Prostate gland (tissue), 2 donors: Measurements from ENCODE around the gene ANKRD9. TPM values are rescaled to one million over a fixed set of nuclear protein-coding genes. Genes with fewer than 3 reads are reported as not detected.

Source experiments
- DNase-seq: peaks from one replicate; pipeline ENCODE4 v3.0.0-alpha.2; 2019; ENCODE audit warnings: low spot score
- H3K27ac ChIP-seq, 2 donors: fragments of 200-600 bp; sonication (generic); 2 replicates each; pipeline ENCODE4 v1.5.1; 2017 to 2019
- H3K27me3 ChIP-seq: fragments of 200-600 bp; sonication (generic); replicated peaks from 2 replicates; pipeline ENCODE4 v1.5.1; 2019; ENCODE audit not compliant: insufficient read depth
- H3K36me3 ChIP-seq, 2 donors: fragments of 200-600 bp; sonication (generic); 1 replicate in 1 of 2; 2 replicates in 1 of 2; pipeline versions ENCODE4 v1.5.1 to v1.8.1; 2017 to 2019
- H3K4me1 ChIP-seq: fragments of 200-600 bp; sonication (generic); replicated peaks from 2 replicates; pipeline ENCODE4 v1.5.1; 2019
- H3K4me3 ChIP-seq, 2 donors: fragments of 200-600 bp; sonication (generic); 2 replicates each; pipeline ENCODE4 v1.5.1; 2017 to 2019
- H3K9me3 ChIP-seq: fragments of 200-600 bp; sonication (generic); 2 replicates; pipeline ENCODE4 v1.5.1; 2017
- POLR2A ChIP-seq: fragments of 450-650 bp; IDR thresholded peaks from one replicate; pipeline ENCODE4 v1.6.1; 2016; ENCODE audit warnings: antibody characterized with exemption, mild to moderate bottlenecking
- POLR2AphosphoS5 ChIP-seq: sonication (generic); formaldehyde crosslinking; IDR thresholded peaks from one replicate; pipeline ENCODE4 v1.6.1; 2017; ENCODE audit warnings: antibody characterized with exemption
- WGBS: methylation state at CpG from one replicate; pipeline ENCODE4 v1.1.5; 2018; 5-methylcytosine and 5-hydroxymethylcytosine counted together
- intact Hi-C: fragments of 100-400 bp; cut with DNase I; formaldehyde crosslinking; loops from one replicate; pipeline ENCODE4 v1.14.2; 2022
- total RNA-seq, 2 donors: library from RNA; depleted of rRNA; stranded (reverse); fragments of >200 nt; gene quantifications; one replicate each; pipeline ENCODE4 v1.1.0, GENCODE V29; 2016
- TF ChIP-seq, protein P1 (sequence below), 4 experiments: fragments of 200-600 bp in 2 of 4; fragments of 450-650 bp in 2 of 4; sonication (generic) in 2 of 4; IDR thresholded peaks; 1 replicate in 3 of 4; 2 replicates in 1 of 4; pipeline ENCODE4 v1.5.1; 2016 to 2019; ENCODE audit warnings: antibody characterized with exemption in 4 of 4, mild to moderate bottlenecking in 2 of 4, moderate library complexity in 2 of 4

Gene ANKRD9
- total RNA-seq, 2 donors from 2014 or later: 81.1 to 81.5 TPM

DNA sequence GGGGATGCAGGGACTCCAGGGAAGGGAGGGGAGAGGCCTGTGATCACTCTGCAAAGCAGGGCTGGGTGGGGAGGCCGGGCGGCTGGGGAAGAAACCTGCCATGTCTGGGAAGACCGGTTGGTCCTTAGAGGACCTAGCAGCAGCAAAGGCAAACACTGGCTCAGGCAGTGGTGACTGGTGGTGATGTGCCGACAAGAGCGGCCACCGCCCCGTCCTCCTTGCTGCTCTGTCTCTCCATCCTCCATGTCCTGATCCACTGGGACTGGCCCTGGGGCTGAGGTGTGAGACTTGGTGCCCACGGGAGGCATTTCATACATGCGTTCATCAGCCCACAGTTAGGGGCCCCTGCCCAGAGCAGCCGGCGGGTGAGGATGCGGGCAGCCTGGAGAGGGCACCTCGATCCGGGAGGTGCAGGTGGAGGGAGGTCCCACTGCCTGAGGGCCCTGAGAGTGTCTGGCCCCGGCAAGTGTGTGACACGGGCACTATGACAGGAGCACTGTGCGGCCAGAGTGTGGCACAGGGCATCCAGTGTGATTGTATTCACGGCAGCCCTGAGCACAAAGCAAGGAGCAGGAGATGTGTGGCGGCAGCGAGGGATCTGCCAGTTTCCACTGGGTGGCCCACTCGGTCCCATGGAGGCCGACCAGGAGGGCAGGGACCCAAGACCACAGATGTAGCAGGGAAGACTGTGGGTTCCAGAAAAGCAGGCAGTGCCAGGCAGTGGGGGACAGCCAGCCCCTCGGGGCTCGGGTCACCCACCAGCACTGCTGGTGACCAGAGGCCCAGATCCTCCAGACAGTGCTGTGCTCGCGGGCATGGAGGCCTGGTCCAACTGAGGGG is 13.9 kb downstream of the ANKRD9 start:
- Histone ChIP-seq H3K4me1 (no peaks in the 10 kb centered on the region), H3K4me3 (no peak overlapping the region), H3K27me3 (no peaks in the 10 kb centered on the region), H3K9me3 (no peaks in the 10 kb centered on the region), H3K27ac (no peak overlapping the region), H3K36me3 (no peaks in the 10 kb centered on the region)
- WGBS: 93% methylated on average over 24 of the region's 26 CpGs
- TF ChIP-seq, protein P1, sequence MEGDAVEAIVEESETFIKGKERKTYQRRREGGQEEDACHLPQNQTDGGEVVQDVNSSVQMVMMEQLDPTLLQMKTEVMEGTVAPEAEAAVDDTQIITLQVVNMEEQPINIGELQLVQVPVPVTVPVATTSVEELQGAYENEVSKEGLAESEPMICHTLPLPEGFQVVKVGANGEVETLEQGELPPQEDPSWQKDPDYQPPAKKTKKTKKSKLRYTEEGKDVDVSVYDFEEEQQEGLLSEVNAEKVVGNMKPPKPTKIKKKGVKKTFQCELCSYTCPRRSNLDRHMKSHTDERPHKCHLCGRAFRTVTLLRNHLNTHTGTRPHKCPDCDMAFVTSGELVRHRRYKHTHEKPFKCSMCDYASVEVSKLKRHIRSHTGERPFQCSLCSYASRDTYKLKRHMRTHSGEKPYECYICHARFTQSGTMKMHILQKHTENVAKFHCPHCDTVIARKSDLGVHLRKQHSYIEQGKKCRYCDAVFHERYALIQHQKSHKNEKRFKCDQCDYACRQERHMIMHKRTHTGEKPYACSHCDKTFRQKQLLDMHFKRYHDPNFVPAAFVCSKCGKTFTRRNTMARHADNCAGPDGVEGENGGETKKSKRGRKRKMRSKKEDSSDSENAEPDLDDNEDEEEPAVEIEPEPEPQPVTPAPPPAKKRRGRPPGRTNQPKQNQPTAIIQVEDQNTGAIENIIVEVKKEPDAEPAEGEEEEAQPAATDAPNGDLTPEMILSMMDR (IDR thresholded peaks at IDR 0.05): no peak
- intact Hi-C loops: no loop called here
- DNase-seq: no peak

DNA sequence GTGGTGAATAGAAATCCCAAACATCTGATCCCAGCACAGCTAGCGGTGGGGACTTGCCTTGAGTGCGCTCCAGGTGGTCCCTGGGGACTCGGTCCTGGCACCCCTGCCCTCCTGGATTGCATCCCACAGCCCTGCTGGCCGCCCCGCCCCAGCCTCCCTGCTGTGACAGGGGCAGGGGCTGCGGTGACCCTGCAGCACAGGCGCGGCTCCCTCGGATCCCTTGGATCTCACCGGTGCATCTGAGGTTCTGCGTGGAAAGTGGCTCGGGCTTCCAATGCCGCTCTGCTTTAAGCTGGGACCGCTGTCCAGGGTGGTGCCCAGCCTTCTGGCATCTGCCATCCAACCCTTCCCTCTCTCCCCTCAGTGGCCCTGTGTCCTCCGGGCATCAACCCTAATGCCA is 16.0 kb downstream of the ANKRD9 start:
- Histone ChIP-seq H3K27me3 (no peaks in the 10 kb centered on the region), H3K27ac (no peak overlapping the region), H3K36me3 (no peaks in the 10 kb centered on the region), H3K9me3 (no peaks in the 10 kb centered on the region), H3K4me3 (no peak overlapping the region), H3K4me1 (no peaks in the 10 kb centered on the region)
- no peak for DNase-seq
- TF ChIP-seq, protein P1 (IDR thresholded peaks at IDR 0.05): no peak
- intact Hi-C loops: no loop called here
- WGBS: 98% methylated on average over 15 of the region's 15 CpGs

DNA sequence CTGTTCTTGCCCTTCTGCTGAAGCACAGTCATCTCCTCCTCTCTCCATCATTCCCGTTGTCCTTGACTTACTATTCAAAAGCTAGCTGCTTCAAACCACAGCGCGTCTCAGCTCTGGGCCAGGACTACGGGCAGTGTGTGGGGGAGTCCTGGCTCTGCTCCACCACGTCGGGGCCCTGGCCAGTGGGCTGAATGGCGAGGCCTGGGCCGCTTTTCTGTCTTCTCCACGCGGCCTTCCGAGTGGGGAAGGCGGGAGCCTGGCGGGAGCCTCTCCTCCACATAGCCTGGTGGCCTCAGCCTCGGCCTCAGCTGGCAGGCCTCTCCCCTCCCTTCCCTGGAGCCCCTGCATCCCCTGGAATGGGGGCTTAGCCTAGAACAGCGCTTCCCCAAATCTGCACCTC is 16.5 kb downstream of the ANKRD9 start:
- H3K27me3 ChIP-seq: no peaks in the 10 kb centered on the region
- H3K36me3 ChIP-seq: no peaks in the 10 kb centered on the region
- no peak overlapping the region for H3K27ac ChIP-seq
- 94% methylated on average over 13 of the region's 15 CpGs for WGBS
- H3K4me3 ChIP-seq: no peak overlapping the region
- no peaks in the 10 kb centered on the region for H3K9me3 ChIP-seq
- H3K4me1 ChIP-seq: no peaks in the 10 kb centered on the region
- DNase-seq: no peak
- intact Hi-C loops: no loop called here
- TF ChIP-seq, protein P1 (IDR thresholded peaks at IDR 0.05): no peak
- TF ChIP-seq POLR2AphosphoS5 (no peak), POLR2A (no peak)

DNA sequence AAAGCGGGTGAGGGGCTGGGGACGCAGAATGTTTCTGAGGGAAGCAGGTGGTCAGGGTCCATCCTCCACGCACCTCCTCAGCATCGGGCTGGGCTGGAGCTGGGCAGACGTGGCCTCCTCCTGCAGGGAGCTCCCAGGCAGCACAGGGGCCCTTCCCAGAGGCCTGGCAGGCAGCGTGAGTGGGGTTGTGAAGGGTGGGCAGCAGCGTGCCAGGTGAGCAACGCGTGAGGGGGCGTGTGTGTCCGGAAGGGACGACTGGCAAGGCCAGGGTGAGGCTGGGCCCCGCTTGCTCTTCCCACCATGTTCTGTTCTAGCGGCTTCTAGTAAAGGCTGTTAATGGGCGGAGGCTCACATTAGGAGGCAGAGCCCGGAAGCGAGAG is 17.1 kb downstream of the ANKRD9 start:
- no peak for DNase-seq
- H3K27me3 ChIP-seq: no peaks in the 10 kb centered on the region
- no peaks in the 10 kb centered on the region for H3K4me1 ChIP-seq
- H3K9me3 ChIP-seq: no peaks in the 10 kb centered on the region
- H3K4me3 ChIP-seq: no peak overlapping the region
- intact Hi-C loops: no loop called here
- H3K27ac ChIP-seq: no peak overlapping the region
- WGBS: 89% methylated on average over 17 of the region's 17 CpGs
- H3K36me3 ChIP-seq: no peaks in the 10 kb centered on the region
- TF ChIP-seq POLR2AphosphoS5 (no peak), POLR2A (no peak)
- TF ChIP-seq, protein P1 (IDR thresholded peaks at IDR 0.05): no peak
